GM12878 (cell line): ENCODE data around the gene PPP6R2.

ENCODE experiments used
- BRCA1 ChIP-seq: IDR thresholded peaks from 2 replicates; pipeline ENCODE4 v1.6.1; 2011; ENCODE audit warnings: low read depth, low read length, improper control_type of control experiment
- CTCF ChIP-seq, 3 experiments: IDR thresholded peaks in 2 of 3; conservative IDR thresholded peaks in 1 of 3; 2 replicates each; pipeline ENCODE4 v1.5.1; 2011; ENCODE audit warnings: low read depth in 3 of 3, low read length in 3 of 3, mild to moderate bottlenecking in 3 of 3, control low read depth in 2 of 3, moderate library complexity in 2 of 3, inconsistent platforms in 1 of 3, mixed read lengths in 1 of 3; ENCODE audit not compliant: control insufficient read depth in 2 of 3, insufficient read depth in 1 of 3; ENCODE audit errors: extremely low read depth in 1 of 3
- POLR2AphosphoS2 ChIP-seq: IDR thresholded peaks from 2 replicates; pipeline ENCODE4 v1.6.1; 2011; ENCODE audit warnings: low read depth, mild to moderate bottlenecking, low read length, improper control_type of control experiment, moderate library complexity
- PRDM15 ChIP-seq: fragments of 450-650 bp; formaldehyde crosslinking; IDR thresholded peaks from 2 replicates; pipeline ENCODE4 v1.4.0; 2020; ENCODE audit warnings: mild to moderate bottlenecking, moderate library complexity
- RB1 ChIP-seq: fragments of 450-650 bp; formaldehyde crosslinking; IDR thresholded peaks from 2 replicates; pipeline ENCODE4 v1.6.1; 2017; ENCODE audit warnings: mild to moderate bottlenecking, borderline replicate concordance
- RCOR1 ChIP-seq: conservative IDR thresholded peaks from 2 replicates; pipeline ENCODE4 v1.6.1; 2012; ENCODE audit warnings: low read depth, low read length, improper control_type of control experiment
- ZNF274 ChIP-seq: IDR thresholded peaks from one replicate; pipeline ENCODE4 v1.8.0; 2011; ENCODE audit not compliant: insufficient read length, insufficient read depth
- TF ChIP-seq, protein P1 (sequence below): IDR thresholded peaks from 2 replicates; pipeline ENCODE4 v1.6.1; 2012; ENCODE audit warnings: mild to moderate bottlenecking, low read depth, low read length

DNA sequence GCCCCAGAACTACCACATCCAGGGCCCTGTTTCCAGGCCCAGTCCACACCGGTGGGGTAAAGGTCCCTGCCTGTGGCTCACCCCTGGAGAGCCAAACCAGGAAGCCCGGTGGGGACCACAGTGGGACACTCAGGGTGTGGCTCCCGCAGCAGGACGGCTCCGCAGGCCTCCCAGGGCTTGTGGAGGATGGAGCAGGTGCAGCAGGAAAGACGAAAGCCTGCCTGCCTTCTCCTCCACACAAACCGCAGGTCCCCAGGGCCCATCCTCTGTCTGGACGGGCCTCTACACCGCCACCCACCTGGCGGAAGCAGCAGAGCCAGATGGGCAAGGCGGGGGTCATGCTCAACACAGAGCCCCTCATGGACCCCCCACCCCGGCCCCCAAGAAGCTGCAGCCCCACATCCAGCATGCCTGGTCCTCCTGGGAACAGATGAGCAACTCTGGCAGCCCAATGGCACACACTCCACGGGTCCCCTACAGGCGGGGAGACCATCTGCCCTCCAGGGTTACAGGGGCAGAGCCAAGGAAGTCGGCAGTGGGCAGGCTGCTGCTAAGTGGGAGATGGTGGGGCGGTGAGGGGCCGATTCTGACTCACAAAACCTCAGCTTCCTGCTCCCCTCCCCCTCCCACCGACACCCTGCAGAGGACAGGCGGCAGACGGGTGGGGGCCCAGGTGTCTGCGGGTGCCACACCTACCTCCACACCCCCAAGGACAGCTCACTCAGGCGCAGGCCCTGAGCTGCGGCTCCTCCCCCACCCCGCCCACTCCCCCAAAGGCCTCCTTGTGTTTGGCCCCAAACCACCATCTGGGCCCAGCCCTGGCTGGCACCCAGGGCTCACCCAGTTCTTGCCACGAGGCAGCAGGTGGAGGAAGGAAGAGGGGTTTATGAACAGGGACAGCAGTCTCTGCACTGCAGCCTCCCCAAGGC lies 126.5 kb downstream of the PPP6R2 start:
- no peak for TF ChIP-seq RCOR1
- TF ChIP-seq ZNF274: no peak
- TF ChIP-seq PRDM15 (CRISPR knock-in tag): no peak
- TF ChIP-seq, protein P1, sequence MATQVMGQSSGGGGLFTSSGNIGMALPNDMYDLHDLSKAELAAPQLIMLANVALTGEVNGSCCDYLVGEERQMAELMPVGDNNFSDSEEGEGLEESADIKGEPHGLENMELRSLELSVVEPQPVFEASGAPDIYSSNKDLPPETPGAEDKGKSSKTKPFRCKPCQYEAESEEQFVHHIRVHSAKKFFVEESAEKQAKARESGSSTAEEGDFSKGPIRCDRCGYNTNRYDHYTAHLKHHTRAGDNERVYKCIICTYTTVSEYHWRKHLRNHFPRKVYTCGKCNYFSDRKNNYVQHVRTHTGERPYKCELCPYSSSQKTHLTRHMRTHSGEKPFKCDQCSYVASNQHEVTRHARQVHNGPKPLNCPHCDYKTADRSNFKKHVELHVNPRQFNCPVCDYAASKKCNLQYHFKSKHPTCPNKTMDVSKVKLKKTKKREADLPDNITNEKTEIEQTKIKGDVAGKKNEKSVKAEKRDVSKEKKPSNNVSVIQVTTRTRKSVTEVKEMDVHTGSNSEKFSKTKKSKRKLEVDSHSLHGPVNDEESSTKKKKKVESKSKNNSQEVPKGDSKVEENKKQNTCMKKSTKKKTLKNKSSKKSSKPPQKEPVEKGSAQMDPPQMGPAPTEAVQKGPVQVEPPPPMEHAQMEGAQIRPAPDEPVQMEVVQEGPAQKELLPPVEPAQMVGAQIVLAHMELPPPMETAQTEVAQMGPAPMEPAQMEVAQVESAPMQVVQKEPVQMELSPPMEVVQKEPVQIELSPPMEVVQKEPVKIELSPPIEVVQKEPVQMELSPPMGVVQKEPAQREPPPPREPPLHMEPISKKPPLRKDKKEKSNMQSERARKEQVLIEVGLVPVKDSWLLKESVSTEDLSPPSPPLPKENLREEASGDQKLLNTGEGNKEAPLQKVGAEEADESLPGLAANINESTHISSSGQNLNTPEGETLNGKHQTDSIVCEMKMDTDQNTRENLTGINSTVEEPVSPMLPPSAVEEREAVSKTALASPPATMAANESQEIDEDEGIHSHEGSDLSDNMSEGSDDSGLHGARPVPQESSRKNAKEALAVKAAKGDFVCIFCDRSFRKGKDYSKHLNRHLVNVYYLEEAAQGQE: no peak
- TF ChIP-seq CTCF (IDR thresholded peaks at IDR 0.05 in 2 of 3, conservative IDR thresholded peaks at IDR 0.05 in 1 of 3; ENCODE audit: control insufficient read depth in 2 of 3, extremely low read depth in 1 of 3, insufficient read depth in 1 of 3, low read depth in 3 of 3, low read length in 3 of 3): peak in 1 of 3 experiments; percentile 13; a peak in 2 of 6 replicates
- no peak for TF ChIP-seq BRCA1
- no peak for TF ChIP-seq RB1
- no peak for TF ChIP-seq POLR2AphosphoS2
